Adrenal gland (tissue), 5 donors: ENCODE measurements around the gene LRCH1.

Experiments used
- POLR2A ChIP-seq, 2 donors: fragments of 450-650 bp; IDR thresholded peaks; one replicate each; pipeline ENCODE4 v1.6.1; 2017; ENCODE audit warnings: antibody characterized with exemption in 2 of 2, mild to moderate bottlenecking in 2 of 2, moderate library complexity in 1 of 2
- TF ChIP-seq, protein P1 (sequence below), 6 experiments: fragments of 450-650 bp in 4 of 6; fragments of 200-600 bp in 2 of 6; sonication (generic) in 1 of 6; IDR thresholded peaks; 1 replicate in 5 of 6; 2 replicates in 1 of 6; pipeline versions ENCODE4 v1.5.1 to v1.8.0; 2016 to 2021; ENCODE audit warnings: antibody characterized with exemption in 6 of 6, mild to moderate bottlenecking in 2 of 6, moderate library complexity in 1 of 6
- donor health status: DM: no; HTN: no; CAD: no.

DNA sequence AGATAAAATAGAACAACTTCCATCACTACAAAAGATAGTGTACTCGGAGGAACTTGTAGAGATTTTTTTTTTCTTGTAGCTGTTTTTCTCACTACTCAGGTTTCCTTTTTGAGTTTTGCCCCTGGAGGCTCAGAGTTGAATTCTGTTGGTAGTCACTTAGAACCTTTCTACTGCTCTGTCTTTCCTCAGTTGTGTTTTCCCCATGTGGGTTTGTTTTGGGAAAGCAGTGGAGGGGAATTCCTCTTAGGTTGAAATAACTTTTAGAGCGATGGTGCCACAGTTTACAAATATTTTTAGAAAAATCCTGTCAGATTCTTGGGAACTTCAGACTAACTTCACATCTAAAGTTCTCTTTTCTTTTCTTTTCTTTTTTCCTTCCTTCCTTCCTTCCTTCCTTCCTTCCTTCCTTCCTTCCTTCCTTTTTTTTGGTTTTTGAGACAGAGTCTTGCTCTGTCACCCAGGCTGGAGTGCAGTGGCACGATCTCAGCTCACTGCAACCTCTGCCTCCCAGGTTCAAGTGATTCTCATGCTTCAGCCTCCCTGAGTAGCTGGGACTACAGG is 65.8 kb downstream of the LRCH1 start:
- TF ChIP-seq, protein P1, sequence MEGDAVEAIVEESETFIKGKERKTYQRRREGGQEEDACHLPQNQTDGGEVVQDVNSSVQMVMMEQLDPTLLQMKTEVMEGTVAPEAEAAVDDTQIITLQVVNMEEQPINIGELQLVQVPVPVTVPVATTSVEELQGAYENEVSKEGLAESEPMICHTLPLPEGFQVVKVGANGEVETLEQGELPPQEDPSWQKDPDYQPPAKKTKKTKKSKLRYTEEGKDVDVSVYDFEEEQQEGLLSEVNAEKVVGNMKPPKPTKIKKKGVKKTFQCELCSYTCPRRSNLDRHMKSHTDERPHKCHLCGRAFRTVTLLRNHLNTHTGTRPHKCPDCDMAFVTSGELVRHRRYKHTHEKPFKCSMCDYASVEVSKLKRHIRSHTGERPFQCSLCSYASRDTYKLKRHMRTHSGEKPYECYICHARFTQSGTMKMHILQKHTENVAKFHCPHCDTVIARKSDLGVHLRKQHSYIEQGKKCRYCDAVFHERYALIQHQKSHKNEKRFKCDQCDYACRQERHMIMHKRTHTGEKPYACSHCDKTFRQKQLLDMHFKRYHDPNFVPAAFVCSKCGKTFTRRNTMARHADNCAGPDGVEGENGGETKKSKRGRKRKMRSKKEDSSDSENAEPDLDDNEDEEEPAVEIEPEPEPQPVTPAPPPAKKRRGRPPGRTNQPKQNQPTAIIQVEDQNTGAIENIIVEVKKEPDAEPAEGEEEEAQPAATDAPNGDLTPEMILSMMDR (IDR thresholded peaks at IDR 0.05), result no peak
- TF ChIP-seq POLR2A (IDR thresholded peaks at IDR 0.05), result no peak
